ENCODE results near the gene WDR74. TPM values are rescaled to one million over a fixed set of nuclear protein-coding genes. Genes with fewer than 3 reads are reported as not detected.

Gene WDR74
- total and polyA plus RNA-seq, 9 of the 15 experiments (the other 6 are each of a cell fraction or from before 2014, with no cell fraction given), result 32.7 to 210 (median 114) TPM

DNA sequence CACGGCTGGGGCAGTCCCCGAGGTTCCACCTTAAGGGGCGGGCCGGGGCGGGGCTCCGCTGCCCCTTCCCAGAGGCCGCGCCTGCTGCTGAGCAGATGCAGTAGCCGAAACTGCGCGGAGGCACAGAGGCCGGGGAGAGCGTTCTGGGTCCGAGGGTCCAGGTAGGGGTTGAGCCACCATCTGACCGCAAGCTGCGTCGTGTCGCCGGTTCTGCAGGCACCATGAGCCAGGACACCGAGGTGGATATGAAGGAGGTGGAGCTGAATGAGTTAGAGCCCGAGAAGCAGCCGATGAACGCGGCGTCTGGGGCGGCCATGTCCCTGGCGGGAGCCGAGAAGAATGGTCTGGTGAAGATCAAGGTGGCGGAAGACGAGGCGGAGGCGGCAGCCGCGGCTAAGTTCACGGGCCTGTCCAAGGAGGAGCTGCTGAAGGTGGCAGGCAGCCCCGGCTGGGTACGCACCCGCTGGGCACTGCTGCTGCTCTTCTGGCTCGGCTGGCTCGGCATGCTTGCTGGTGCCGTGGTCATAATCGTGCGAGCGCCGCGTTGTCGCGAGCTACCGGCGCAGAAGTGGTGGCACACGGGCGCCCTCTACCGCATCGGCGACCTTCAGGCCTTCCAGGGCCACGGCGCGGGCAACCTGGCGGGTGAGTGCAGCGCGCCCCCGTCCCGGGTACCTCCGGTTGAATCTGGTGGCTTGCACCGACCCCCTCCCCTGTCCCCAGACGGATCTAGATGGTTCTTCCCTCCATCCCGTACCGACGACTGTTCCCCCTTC lies 41.6 kb upstream of the WDR74 start, which contains the start of gene SLC3A2 (continued):
- peak; percentile 8; the same call in 1 of the 2 replicates for TF ChIP-seq CBX5 (IDR thresholded peaks at IDR 0.05; ENCODE audit: borderline replicate concordance, low read depth)
- TF ChIP-seq SOX6 (IDR thresholded peaks at IDR 0.05), result no peak
- no peak for TF ChIP-seq ZNF274 (IDR thresholded peaks at IDR 0.05; ENCODE audit: borderline replicate concordance, low read depth, low read length)
- no peak for TF ChIP-seq EP300 (IDR thresholded peaks at IDR 0.05; ENCODE audit: low read length)
- peak; percentile 97 for TF ChIP-seq EP400 (IDR thresholded peaks at IDR 0.05)
- no peak for TF ChIP-seq ZNF318 (IDR thresholded peaks at IDR 0.05; ENCODE audit: borderline replicate concordance in 1 of 2, low read depth in 1 of 2)
- no peak for TF ChIP-seq ZNF41 (CRISPR knock-in tag; conservative IDR thresholded peaks at IDR 0.05)
- TF ChIP-seq ZNF764 (CRISPR knock-in tag; IDR thresholded peaks at IDR 0.05; ENCODE audit: low read depth), result no peak
- TF ChIP-seq HNRNPL (IDR thresholded peaks at IDR 0.05; ENCODE audit: low read depth, low read length), result peak; percentile 96
- TF ChIP-seq RAD21 (CRISPR knock-in tag; conservative IDR thresholded peaks at IDR 0.05 in 1 of 2, IDR thresholded peaks at IDR 0.05 in 1 of 2), result peak; percentile 24 to 43; a peak in 2 of 4 replicates
- TF ChIP-seq CAMTA2 (CRISPR knock-in tag; conservative IDR thresholded peaks at IDR 0.05), result no peak
- no peak for TF ChIP-seq HOXB6 (CRISPR knock-in tag; IDR thresholded peaks at IDR 0.05; ENCODE audit: borderline replicate concordance)
- peak; percentile 67 to 71 for TF ChIP-seq NRF1 (conservative IDR thresholded peaks at IDR 0.05 in 1 of 2, IDR thresholded peaks at IDR 0.05 in 1 of 2)
- TF ChIP-seq, protein P1, sequence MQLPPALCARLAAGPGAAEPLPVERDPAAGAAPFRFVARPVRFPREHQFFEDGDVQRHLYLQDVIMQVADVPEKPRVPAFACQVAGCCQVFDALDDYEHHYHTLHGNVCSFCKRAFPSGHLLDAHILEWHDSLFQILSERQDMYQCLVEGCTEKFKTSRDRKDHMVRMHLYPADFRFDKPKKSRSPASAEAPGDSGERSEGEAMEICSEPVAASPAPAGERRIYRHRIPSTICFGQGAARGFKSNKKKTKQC (CRISPR knock-in tag; IDR thresholded peaks at IDR 0.05), result peak; percentile 87; the same call in 1 of the 2 replicates
- no peak; the same call in 1 of the 2 replicates for TF ChIP-seq DIDO1 (tag; IDR thresholded peaks at IDR 0.05; ENCODE audit: low read depth)
- TF ChIP-seq ZNF75A (CRISPR knock-in tag; IDR thresholded peaks at IDR 0.05), result 0 out of 2 replicates have a peak, but pooled peaks have one; percentile 8
- no peak; the same call in none of the 2 replicates for TF ChIP-seq FOXP4 (CRISPR knock-in tag; IDR thresholded peaks at IDR 0.05; ENCODE audit: borderline replicate concordance)

Data from K562 (cell line).